AG04450 (cell line): Measurements from ENCODE around the gene DMRTC1. TPM values are rescaled to one million over a fixed set of nuclear protein-coding genes. Genes with fewer than 3 reads are reported as not detected.
"Not testable (repeated sequence)": the region's sequence is repeated elsewhere in the genome, so short reads cannot be mapped to it uniquely, and the experiment has no call there.

Source experiments
- CTCF ChIA-PET: fragments of 300-600, 350-600 bp; formaldehyde crosslinking; extraction: SDS; loops from one replicate; lab custom pipeline; 2022; ENCODE audit warnings: antibody characterized with exemption, inconsistent platforms; lab: Charles Lee
- POLR2A ChIA-PET: fragments of 350-600 bp; formaldehyde crosslinking; extraction: SDS; loops from one replicate; lab custom pipeline; 2021; ENCODE audit warnings: antibody characterized with exemption, inconsistent platforms; lab: Yijun Ruan, JAX
- DNase-seq: peaks from one replicate; pipeline ENCODE4 v3.0.0-alpha.2; 2011; ENCODE audit warnings: low read depth, low spot score
- H3K27ac ChIP-seq: one replicate; pipeline ENCODE4 v1.5.1; 2012; ENCODE audit warnings: low read depth, low read length, control low read depth
- H3K27me3 ChIP-seq: one replicate; pipeline ENCODE4 v1.6.0; 2012; ENCODE audit warnings: low read length; ENCODE audit not compliant: control insufficient read depth, insufficient read depth
- H3K4me3 ChIP-seq: 2 replicates; pipeline ENCODE4 v1.5.1; 2011; ENCODE audit warnings: mild to moderate bottlenecking, low read depth, low read length, control low read depth
- H3K9me3 ChIP-seq: 2 replicates; pipeline ENCODE4 v1.5.1; 2012; ENCODE audit warnings: low read length; ENCODE audit not compliant: control insufficient read depth, insufficient read depth
- polyA minus RNA-seq: library from RNA; depleted of rRNA, polyadenylated mRNA; stranded (reverse); fragments of >200 nt; gene quantifications from 2 replicates; pipeline ENCODE4 v1.2.3, GENCODE V29; 2011; rRNA and poly(A)+ RNA removed
- polyA plus RNA-seq: library from polyadenylated mRNA; depleted of rRNA; stranded (reverse); fragments of >200 nt; gene quantifications from 2 replicates; pipeline ENCODE4 v1.2.3, GENCODE V29; 2011; rRNA removed

DMRTC1 gene, protein sequence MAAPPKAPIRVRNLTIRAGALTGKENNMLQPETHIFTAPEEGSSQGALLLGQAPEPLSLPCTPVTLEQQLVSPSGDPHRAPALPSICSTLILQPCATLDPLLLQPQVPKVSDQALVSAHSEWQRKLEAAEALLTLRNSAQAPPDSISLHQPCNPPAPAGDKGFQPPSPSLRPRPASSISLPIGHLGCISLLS
- not detected in 2 replicates for polyA plus RNA-seq
- not detected in 2 replicates for polyA minus RNA-seq

DNA sequence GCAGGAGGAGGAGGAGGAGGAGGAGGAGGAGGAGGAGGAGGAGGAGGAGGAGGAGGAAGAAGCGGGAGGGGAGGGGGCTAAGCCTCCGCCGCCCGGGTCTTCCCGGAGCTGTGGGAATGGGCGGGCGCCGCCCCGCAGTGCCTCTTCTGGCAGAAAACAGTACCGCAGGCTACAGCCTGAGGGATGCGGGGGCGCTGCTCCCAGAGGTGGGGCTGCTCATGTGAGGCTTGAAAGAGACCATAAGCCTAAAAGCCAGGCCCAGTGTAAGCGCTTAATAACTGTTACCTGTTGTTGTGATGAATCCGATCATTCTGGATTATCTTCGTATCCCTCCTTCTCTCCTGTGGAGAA lies at the start of gene DMRTC1:
Gene DMRTC1 (minus strand): TSS at position 19 of the 351 bp plus-strand sequence. CDS start 68,143 bp downstream, outside the sequence.
- H3K4me3 ChIP-seq, H3K9me3 ChIP-seq, H3K27me3 ChIP-seq, DNase-seq, H3K27ac ChIP-seq, CTCF ChIA-PET, POLR2A ChIA-PET: not testable (repeated sequence)

DNA sequence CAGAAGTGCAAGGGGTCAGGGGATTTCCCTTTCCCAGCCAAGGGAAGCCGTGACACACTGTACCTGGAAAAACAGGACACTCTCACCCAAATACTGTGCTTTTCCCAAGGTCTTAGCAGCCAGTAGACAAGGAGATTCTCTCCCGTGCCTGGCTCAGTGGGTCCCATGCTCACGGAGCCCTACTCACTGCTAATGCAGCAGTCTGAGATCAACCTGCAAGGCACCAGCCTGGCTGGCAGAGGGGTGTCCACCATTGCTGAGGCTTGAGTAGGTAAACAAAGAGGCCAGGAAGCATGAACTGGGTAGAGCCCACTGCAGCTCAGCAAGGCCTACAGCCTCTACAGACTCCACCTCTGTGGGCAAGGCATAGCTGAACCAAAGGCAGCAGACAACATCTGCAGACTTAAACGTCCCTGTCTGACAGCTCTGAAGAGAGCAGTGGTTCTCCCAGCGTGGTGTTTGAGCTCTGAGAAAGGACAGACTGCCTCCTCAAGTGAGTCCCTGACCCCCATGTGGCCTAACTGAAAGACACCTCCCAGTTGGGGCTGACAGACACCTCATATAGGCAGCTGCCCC lies 37.3 kb upstream of the DMRTC1 start:
- POLR2A ChIA-PET, DNase-seq, H3K9me3 ChIP-seq, H3K27ac ChIP-seq, H3K4me3 ChIP-seq, CTCF ChIA-PET, H3K27me3 ChIP-seq: not testable (repeated sequence)

DNA sequence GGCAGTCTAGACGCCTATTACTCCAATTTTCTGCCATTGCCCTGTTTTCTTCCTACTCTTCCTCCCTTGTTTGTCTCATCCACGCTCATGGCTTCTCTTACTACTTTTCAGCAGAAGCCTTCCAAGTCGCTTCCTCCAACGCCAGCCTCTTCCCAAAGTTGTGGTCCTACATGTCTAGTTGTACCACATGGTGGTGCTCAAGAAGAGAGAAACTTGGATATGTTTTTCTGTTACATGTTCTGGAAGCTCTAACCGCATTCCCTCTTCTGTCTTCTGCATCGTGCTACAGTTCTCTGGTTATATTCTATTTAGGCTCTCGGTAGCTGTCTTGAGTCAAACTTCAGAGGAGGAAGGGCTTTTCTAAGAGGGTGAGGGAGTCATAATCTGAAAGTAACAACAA lies 31.2 kb upstream of the DMRTC1 start:
- CTCF ChIA-PET, H3K9me3 ChIP-seq, H3K27me3 ChIP-seq, H3K4me3 ChIP-seq, DNase-seq, H3K27ac ChIP-seq, POLR2A ChIA-PET: not testable (repeated sequence)

DNA sequence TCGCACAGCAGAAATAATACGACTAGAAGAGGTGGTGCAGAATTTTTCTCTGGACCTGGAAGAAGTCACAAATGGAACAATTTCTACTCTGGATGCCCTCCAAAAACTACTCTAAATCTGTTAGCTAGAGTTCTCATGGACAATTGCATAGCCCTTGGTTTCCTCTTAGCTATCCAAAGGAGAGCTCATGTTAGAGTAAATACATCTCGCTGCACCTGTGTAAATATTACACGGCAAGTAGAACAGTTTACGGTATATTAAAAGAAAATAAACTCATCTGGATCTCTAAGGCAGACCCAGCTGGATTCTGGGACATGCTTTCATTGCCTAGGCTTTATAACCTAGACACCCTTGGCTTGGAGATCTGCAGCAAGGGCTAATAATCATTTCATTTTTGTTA lies 28.2 kb upstream of the DMRTC1 start:
- H3K27ac ChIP-seq, H3K9me3 ChIP-seq, CTCF ChIA-PET, H3K4me3 ChIP-seq, POLR2A ChIA-PET, DNase-seq, H3K27me3 ChIP-seq: not testable (repeated sequence)

DNA sequence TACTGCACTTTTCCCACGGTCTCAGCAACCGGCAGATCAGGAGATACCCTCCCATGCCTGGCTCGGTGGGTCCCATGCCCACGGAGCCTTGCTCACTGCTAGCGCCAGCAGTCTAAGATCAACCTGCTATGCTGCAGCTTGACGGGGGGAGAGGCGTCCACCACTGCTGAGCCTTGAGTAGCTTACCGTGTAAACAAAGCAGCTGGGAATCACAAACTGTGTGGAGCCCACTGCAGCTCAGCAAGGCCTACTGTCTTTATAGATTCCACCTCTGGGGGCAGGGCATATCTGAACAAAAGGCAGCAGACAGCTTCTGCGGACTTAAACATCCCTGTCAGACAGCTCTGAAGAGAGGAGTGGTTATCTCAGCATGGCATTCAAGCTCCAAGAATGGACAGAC lies 16.3 kb upstream of the DMRTC1 start:
- DNase-seq, POLR2A ChIA-PET, H3K4me3 ChIP-seq, H3K9me3 ChIP-seq, CTCF ChIA-PET, H3K27me3 ChIP-seq, H3K27ac ChIP-seq: not testable (repeated sequence)

DNA sequence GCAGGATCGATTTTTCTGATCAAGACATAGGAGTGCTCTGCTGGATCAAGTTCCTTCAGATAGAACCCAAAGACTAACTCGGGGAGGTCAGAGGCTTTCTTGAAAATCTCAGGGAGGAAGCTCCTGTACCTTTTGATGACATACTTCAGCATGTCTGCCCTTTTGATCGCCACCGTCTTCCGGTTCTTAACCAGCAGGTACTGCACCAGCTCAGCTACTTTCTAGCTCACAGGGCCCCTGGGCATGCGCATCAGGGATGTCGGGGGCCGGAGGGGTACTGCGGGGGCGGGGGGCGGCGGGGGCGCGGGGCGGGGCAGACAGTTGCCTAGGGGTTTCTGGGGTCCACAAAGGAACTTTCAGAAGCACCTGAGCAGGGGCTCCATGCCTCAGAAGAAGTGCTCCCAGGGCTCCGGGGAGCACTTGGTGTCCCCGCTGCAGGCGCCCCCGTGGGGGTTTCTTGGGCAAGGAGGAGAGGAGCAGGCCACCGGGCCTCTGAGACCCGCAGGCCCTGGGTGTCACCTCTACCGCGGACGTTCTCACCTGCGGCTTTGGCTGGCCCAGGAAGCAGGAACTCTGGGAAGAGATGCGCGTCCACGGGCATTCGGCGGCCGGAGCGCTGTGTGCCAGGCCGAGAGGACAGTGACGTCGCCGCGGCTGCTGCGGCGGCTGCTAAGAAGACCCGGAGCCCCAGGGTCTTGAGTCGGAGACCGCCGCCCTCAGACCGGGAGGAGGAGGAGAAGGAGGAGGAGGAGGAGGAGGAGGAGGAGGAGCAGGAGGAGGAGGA lies 410 bp downstream of the DMRTC1 start:
- POLR2A ChIA-PET, CTCF ChIA-PET: not testable (repeated sequence)

DNA sequence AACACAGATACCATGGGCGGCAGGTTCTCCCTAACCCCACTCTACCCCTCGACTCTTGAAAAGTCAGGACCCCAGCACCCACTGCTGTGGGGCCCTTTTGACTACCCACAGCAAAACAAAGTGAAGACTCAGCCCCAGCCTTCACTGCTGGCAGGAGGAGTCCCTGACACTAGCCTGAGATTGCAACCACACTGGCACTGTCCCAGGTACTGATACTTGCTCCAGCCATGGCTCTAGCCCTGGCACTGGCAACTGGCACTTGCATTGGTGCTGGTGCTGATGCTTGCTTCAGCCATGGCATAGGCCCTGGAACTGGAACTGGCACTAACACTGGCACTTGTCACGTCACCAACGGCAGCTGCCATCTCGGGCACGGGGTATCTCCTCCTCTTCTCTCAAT lies 1.4 kb downstream of the DMRTC1 start:
- H3K4me3 ChIP-seq, H3K27me3 ChIP-seq, DNase-seq, CTCF ChIA-PET, H3K27ac ChIP-seq, H3K9me3 ChIP-seq, POLR2A ChIA-PET: not testable (repeated sequence)

More for the DNA sequence above, 410 bp downstream of the DMRTC1 start:
- H3K9me3 ChIP-seq, H3K27me3 ChIP-seq, H3K27ac ChIP-seq, DNase-seq, H3K4me3 ChIP-seq: not testable (repeated sequence)

DNA sequence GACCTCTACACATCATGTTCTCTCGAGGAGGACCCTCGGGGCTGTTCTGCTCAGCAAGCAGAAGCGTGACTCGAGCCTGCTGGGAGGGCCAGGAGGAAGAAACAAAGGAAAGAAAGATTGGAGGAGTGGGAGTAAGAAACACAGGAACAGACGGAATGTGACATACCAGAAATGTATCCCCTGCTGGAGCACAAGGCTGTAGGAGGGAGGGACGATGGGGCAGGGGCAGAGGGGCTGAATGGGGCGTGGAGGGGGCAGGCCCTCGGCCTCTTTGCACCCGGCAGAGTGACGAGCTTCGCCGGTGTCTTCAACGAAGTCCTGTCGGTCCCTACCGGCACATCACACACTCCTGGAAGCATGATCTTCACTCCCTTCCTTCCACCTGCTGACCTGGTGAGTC lies 5.7 kb downstream of the DMRTC1 start, which contains the start of gene FAM236A:
Gene FAM236A (plus strand): TSS at position 301 of the 400 bp plus-strand sequence. CDS start 57 bp downstream, at position 358.
- H3K27ac ChIP-seq, H3K4me3 ChIP-seq, DNase-seq, POLR2A ChIA-PET, H3K27me3 ChIP-seq, H3K9me3 ChIP-seq, CTCF ChIA-PET: not testable (repeated sequence)

DNA sequence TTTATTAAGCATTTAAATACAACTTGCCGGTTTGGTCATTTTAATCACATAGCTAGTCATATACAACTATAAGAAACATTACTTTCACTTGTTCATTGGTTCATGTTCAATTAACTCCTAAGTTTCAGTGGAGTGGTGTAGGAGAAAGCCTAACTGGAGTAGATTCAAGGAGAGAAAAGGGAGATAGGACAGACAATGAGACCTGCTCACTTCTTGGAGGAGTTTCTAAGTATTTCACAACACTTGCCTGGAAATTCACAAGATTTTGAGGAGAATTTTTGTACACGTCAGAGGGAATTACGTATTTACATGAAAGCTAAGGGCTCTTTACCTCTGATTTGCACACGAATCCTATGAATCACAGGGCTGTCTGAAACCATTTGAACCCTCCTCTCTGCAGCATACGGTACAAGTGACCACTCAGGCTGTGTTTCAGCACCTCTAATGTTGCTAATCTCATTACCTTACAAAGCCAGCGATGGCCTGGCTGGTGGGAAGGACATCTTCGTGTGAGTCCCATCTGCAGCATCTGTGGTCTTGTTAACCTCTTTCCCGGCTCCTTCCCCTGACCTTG lies 6.7 kb downstream of the DMRTC1 start:
- DNase-seq, POLR2A ChIA-PET, H3K4me3 ChIP-seq, H3K9me3 ChIP-seq, CTCF ChIA-PET, H3K27ac ChIP-seq, H3K27me3 ChIP-seq: not testable (repeated sequence)

DNA sequence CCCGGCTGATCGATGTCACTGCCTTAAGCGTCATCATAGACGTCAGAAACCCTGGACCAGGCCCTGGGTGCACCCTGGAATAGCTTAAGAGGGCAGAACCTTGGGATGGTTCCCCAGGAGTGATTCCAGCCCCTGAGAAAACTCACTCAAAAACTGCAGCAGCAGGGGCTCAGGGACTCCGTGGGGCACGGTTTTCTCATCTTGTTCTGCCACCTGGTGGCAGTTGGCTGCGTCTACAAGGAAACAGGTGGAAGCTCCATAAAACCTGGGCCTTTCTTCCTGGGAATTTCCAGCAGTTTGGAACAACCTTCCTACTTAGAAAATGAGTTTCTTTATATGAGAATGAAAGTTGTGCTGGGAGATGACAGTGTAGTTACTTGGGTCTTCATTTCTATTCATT lies 7.2 kb downstream of the DMRTC1 start:
- POLR2A ChIA-PET, H3K27me3 ChIP-seq, DNase-seq, H3K27ac ChIP-seq, H3K4me3 ChIP-seq, CTCF ChIA-PET, H3K9me3 ChIP-seq: not testable (repeated sequence)

DNA sequence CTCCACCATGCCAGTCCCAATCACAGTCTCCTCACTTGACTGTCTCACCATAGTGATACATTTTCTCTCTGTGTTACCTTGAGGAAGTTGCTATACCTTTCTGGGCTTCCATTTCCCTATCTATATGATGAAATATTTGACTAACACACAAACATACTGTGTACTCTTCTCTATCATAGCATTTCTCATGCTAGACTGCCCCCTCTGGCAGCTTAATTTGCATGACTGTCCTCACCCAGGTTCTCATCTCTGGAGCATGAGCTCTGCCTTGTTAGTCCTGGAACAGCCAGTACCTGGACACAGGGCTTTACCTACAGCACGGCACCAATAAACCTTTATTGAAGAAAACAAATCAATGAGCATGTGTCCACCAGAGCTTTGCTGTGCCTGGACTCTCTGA lies 11.4 kb downstream of the DMRTC1 start:
- H3K9me3 ChIP-seq, POLR2A ChIA-PET, H3K4me3 ChIP-seq, CTCF ChIA-PET, DNase-seq, H3K27me3 ChIP-seq, H3K27ac ChIP-seq: not testable (repeated sequence)
